NOMO-1 treated with dmso at 0.1 percent for 144 hours (cell line): Measurements from ENCODE around the gene ASIC4.

Source experiments
- DNase-seq: peaks from one replicate; lab custom pipeline; 2025; ENCODE audit not compliant: unreplicated experiment; lab: John Stamatoyannopoulos, UW

ASIC4 gene, protein sequence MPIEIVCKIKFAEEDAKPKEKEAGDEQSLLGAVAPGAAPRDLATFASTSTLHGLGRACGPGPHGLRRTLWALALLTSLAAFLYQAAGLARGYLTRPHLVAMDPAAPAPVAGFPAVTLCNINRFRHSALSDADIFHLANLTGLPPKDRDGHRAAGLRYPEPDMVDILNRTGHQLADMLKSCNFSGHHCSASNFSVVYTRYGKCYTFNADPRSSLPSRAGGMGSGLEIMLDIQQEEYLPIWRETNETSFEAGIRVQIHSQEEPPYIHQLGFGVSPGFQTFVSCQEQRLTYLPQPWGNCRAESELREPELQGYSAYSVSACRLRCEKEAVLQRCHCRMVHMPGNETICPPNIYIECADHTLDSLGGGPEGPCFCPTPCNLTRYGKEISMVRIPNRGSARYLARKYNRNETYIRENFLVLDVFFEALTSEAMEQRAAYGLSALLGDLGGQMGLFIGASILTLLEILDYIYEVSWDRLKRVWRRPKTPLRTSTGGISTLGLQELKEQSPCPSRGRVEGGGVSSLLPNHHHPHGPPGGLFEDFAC

DNA sequence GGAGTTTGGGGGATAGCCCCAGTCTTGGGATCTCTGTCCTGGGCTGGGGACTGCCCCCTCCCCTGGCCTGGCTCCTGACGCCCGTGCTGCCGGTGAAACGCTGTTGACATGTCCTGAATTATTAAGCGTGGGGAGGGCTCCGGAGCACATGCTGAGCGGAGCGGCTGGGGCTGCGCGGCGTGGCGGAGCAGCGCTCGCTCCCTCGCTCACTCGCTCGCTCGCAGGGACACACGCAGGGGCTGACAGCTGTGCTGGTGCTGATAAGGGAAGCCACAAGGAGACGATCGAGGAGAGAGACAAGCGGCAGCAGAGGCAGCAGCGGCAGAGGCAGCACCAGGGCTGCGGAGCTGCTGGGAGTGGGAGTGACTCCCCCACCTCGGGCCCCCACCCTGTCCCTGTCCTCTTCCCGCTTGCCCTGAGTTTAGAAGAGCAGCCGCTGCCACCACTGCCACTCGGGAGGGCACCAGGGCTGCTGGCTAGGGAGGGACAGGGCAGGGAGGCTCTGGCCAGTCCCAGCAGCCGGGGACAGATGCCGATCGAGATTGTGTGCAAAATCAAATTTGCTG lies at the start of gene ASIC4:
Gene ASIC4 (plus strand): TSS at position 287 of the 566 bp plus-strand sequence. CDS start 243 bp downstream, at position 530.
- no peak for DNase-seq

DNA sequence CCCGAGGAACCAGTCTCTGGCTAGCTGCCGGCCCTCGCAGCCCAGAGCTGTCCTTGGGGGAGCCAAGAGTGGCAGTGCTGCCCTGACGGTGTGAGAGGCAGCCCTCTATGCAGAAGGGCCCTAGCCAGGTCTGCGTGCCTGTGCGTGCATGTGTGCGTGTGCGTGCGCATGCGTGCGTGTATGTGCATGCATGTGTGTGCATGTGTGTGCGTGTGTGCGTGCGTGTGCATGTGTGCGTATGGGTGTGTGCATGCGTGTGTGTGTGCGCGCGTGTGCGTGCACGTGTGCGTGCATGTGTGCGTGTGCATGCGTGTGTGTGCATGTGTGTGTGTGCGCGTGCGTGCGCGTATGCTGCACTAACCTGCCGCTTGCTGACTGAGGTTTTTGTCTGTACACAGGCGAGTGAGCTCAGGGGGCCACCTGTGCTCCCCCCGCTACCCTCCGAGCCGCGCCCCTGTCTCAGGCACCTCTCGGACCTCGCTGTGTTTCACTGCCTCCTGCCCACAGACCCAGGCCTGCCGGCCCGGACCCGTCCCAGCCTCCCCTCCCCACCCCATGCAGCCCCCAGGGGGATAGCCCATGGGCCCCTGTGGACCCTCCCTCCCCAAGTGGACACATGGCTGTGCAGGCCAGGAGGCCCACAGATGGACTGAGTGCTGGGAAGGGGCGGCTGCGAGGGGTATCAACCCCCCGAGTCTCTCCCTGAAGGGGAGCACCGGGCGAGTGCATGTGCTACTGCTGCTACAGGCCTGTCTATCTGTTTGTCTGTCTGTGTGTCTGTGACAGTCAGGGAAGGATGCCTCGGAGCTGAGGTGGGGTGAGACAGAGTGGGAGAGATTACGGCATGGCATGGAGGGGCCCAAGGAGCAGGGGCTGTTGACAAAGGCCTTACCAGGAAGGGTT lies 48.4 kb upstream of the ASIC4 start:
- DNase-seq, result no peak

DNA sequence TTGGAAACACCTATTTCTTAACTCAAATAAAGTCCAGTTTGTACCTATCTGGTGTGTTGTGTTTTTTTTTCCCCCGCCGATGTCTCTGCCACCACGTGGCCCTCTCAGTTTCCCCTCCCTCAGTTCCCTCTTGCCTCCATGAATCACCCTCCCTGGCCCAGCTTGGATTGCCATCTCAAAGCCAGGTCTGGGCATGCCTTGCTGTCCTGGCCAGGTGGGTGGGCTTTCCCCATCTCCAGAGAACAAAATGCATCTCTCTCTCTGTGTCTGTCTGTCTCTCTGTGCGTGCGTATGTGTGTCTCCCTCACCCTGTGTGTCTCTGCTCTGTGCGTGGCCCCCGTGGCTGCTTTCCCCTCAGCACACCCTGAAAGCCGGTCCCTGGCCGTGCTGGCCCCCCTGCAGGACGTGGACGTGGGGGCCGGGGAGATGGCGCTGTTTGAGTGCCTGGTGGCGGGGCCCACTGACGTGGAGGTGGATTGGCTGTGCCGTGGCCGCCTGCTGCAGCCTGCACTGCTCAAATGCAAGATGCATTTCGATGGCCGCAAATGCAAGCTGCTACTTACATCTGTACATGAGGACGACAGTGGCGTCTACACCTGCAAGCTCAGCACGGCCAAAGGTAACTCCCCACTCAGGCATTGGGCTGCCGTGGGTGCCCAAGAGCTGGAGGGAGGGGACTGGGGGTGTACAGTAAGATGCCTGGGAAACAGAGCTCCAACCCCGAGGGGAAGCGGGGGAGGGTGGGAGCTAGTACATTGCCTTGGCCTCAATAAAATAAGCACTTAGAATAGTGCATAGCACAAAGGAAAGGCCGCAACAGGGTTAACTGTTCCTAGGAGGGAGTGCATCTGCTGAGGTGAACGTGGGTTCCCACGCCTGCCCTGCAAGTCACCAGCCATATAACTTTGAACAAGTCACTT lies 47.2 kb upstream of the ASIC4 start:
- DNase-seq, result no peak

DNA sequence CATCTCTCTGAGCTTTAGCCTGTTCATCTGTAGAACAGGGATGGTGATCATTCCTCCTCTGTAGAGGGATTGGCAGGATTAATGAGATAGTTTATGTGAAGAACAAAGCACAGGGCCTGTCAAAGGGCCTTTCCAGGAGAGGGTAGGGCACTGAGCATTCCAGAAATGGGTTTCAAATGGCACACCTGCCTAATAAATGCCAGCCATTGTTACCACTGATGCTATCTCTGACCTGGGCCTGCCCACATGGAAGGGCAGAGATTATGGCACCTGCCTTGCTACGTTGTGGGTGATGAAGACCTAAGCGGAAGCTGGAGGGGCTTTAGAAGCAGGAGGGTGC lies 46.6 kb upstream of the ASIC4 start:
- no peak for DNase-seq

DNA sequence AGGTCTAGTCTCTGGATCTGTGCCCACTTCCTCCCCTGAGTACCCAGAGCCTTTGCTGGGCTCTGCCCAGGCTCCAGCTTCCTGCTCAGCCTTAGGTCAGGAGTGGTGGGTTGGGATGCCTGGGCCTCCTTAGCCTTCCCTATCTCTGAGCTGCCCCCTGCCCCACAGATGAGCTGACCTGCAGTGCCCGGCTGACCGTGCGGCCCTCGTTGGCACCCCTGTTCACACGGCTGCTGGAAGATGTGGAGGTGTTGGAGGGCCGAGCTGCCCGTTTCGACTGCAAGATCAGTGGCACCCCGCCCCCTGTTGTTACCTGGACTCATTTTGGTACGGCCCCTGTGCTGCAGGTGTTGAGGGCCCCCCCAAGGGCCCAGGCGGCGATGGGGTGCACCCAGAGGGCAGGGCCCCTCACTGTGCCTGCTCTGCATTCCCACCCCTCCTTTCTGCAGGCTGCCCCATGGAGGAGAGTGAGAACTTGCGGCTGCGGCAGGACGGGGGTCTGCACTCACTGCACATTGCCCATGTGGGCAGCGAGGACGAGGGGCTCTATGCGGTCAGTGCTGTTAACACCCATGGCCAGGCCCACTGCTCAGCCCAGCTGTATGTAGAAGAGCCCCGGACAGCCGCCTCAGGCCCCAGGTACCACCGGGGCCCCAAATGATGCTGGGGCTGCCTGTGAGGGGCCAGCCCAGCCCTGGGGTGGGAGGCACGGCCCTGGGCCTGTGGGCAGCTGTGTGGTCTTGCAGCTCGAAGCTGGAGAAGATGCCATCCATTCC lies 45.7 kb upstream of the ASIC4 start:
- no peak for DNase-seq

DNA sequence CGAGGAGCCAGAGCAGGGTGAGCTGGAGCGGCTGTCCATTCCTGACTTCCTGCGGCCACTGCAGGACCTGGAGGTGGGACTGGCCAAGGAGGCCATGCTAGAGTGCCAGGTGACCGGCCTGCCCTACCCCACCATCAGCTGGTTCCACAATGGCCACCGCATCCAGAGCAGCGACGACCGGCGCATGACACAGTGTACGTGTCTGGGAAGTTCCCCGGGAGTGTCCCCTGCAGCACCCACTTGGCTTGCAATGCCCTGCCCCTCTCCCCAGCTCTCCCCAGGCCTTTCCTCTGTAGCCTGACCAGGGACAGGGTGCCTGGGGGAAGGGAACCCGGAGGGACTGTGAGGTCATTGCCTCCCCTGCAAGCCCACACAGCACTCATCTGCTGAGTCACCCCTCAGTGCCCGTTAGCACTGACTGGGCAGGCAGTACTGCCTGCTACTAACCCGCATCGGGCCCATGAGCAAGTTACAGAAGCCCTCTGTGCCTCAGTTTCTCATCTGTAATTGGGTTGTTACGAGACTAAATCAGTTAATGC lies 45.0 kb upstream of the ASIC4 start:
- DNase-seq, result no peak

DNA sequence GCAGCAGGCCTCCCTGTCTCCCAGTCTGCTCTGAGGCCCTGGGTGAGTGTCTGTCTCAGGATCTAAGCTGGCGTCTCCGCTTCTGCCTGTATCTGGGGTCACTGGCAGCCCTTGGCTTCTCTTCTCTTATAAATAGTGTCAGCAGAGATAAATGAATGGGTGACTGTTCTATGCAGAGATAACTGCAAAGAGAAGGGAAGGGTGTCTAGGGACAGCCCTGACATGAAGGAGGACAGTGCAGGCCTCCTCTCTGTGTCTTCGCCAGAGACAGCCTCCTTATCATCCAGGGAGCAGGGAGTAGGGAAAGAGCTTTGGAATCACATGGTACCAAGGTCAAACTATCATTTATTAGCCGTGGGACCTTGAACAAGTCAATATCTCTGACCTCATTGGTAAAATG lies 43.9 kb upstream of the ASIC4 start:
- DNase-seq, result no peak

DNA sequence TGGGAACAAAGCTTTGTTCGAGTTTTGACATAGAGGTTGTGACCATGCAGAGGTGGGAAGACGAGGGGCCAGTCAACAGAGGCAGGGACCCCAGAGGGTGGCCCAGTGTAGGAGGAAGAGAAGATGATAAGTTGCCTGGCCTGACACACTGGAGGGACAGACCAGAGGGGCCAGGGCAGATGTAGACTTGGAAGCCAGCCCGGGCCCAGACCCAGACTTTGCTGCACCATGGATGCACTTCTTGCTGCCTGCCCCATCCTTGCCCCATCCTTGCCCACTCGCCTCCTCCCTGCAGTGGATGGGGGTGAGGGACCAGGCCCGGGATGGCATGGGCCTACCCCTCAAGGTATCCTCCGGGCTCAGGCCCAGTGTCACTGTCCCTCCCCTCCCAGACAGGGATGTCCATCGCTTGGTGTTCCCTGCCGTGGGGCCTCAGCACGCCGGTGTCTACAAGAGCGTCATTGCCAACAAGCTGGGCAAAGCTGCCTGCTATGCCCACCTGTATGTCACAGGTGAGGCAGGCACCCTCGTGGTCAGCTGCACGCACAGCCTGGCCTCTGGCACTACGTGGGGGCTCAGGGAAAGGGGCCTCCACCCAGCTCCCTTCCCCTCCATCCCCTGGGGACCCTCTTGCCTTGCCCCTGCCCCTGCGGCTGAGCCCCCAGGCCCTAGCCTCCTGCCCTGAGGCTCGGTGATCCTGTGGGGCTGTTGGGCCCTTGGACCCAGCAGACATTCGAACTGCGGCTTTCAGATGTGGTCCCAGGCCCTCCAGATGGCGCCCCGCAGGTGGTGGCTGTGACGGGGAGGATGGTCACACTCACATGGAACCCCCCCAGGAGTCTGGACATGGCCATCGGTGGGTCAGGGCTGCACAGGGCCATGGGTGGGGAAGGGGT lies 42.6 kb upstream of the ASIC4 start:
- no peak for DNase-seq

DNA sequence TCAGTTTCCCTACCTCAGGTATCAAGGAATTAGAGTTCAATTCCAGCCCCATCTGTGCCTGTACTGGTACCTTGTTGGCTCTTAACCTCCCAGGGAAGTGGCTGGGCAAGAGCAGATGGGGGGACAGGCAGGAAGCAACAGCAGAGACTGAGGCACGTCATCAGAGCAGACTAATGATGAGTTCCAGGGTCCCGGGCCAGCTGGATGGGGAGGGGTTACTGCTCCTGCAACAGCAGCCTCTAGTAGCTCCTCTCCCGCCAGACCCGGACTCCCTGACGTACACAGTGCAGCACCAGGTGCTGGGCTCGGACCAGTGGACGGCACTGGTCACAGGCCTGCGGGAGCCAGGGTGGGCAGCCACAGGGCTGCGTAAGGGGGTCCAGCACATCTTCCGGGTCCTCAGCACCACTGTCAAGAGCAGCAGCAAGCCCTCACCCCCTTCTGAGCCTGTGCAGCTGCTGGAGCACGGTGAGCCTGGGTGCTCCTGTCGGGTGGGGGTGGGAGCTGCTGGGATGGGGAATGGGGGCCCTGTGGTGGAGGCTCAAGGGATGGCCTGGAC lies 41.6 kb upstream of the ASIC4 start:
- DNase-seq, result no peak

DNA sequence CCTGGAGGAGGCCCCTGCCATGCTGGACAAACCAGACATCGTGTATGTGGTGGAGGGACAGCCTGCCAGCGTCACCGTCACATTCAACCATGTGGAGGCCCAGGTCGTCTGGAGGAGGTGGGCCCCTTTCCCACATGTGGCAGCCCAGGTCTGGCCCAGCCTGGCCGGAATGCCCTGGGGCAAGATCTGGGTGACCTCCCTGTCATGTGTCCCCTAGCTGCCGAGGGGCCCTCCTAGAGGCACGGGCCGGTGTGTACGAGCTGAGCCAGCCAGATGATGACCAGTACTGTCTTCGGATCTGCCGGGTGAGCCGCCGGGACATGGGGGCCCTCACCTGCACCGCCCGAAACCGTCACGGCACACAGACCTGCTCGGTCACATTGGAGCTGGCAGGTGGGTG lies 40.8 kb upstream of the ASIC4 start:
- no peak for DNase-seq

DNA sequence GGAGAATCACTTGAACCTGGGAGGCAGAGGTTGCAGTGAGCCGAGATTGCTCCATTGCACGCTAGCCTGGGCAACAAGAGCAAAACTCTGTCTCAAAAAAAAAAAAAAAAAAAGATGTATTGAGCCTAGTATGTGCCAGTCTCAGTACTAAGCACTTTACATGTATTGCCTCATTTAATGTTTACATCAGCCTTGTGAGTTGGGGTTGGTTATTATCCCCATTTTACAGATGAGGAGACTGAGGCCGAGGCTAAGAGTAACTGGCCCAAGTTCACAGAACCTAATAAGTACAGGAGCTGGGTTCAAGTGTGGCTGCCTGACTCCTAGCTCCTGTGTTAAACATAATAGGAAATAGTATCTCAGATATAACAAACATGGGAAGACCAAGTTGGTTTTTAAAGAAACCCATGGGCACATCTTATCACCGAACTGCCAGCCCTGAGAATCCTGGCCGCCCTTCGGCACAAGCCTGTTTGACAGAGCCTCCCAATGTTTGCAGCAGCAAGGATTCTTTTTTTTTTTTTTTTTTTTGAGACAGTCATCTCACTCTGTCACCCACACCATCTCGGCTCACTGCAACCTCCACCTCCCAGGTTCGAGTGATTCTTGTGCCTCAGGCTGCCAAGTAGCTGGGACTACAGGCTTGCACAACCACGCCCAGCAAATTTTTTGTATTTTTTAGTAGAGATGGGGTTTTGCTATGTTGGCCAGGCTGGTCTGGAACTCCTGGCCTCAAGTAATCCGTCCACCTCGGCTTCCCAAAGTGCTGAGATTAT lies 39.8 kb upstream of the ASIC4 start:
- no peak for DNase-seq

DNA sequence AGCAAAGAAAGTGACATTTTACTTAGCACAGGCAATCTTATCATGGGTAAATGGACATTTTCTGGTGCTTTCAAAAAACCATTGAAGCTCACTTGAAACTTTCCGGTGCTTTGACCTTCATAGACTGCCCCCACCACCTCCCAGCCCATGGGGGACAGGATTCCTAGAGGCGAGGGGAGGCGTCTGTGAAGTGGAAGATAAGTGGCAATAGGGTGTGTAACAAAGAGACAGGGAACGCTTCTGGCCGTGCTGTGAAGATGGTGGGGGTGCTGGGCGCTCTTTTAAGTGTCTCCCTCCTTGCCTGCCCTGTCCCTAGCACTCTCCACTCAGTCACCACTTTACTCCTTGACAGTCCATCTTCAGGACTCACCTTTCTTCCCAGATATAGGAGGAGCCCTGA lies 39.0 kb upstream of the ASIC4 start:
- DNase-seq, result no peak

DNA sequence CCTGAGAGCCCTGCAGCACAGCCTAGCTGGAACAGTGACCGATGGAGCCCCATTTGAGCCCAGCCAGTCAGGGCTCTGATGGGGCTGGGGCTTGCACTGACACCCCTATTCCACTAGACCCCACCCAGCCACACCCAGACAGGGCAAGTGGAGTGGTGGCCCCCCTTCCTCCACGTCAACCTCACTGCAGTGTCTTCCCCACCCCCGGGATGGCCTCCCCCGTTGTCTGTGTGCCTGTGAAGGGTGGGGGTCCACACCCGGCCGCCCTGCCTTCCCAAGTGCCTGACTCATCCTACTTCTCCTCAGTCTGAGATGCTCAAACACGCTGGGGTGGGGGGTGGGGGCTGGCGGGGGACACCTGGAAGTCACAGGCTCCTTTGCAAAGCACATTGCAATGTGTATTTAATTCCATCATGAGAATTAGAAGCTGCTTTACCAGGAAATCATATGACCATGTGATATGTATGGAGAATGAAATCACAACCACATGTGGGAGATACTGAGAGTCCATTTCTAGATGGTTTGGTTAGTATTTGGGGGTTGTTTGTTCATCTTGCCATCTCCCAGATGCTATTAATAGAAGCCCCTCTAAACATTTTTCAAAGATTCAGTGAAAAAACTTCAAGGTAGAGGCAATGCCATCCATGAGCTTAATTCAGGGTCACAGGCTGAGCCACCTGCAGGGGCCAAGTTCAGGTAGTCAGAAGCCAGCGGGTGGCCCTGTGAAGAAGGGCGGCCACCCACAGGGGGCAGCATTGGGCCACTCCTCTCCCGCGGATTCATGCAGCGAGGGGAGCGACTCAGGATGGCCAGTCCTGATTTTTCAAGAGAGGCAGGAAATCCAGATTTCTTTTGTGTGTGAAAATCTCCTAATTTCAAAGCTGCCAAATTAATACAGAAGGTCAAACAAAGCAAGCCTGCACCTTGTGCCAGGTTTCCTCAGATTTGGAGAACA lies 38.3 kb upstream of the ASIC4 start:
- no peak for DNase-seq

DNA sequence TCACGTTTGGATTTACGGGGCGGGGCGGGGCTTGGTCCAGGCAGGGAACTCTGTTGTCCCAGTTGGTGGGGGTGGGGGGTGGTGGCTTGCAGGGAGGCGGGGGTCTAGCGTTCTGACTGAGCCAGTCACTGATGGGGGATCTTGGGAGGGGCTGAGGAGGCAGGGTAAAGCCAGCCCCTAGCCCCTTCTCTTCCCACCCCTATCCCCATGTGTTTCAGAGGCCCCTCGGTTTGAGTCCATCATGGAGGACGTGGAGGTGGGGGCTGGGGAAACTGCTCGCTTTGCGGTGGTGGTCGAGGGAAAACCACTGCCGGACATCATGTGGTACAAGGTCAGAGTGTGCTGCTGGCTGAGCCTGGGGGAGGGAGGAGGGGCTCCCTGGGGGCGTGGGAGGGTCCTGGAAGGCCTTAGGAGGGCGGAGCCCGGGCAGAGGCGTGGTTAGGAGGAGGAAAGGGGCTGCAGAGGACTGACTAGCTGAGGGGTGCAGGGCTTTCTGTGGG lies 37.6 kb upstream of the ASIC4 start:
- DNase-seq, result no peak

DNA sequence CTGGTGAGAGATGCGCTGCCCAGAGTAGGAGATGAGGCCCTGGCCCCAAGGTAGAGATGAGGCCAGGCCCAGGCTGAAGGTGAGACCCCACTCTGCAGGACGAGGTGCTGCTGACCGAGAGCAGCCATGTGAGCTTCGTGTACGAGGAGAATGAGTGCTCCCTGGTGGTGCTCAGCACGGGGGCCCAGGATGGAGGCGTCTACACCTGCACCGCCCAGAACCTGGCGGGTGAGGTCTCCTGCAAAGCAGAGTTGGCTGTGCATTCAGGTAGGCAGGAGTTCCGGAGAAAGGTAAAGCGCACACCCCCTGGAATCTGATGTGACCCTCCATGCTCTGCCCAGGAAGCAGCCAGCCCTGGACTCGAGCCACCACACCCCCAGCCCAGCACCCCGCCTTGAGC lies 37.1 kb upstream of the ASIC4 start:
- DNase-seq, result no peak

DNA sequence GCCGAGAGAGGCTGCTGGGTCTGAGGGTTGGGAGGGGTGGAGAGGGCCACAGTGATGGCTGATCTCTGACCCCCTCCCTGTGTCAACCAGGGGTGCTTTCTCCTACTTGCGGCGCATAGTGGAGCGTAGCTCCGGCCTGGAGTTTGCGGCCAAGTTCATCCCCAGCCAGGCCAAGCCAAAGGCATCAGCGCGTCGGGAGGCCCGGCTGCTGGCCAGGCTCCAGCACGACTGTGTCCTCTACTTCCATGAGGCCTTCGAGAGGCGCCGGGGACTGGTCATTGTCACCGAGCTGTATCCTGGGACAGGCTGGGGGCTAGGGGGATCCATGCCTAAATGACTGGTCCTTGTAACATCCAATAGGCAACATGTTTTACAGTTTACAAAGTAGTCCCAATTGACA lies 36.5 kb upstream of the ASIC4 start:
- DNase-seq, result no peak
